ACC112 (cell line): ENCODE measurements around the gene OLIG1.

ENCODE experiments used
- H2AFZ ChIP-seq: fragments of 200-600 bp; sonication (generic); one replicate; pipeline ENCODE4 v1.6.0; 2017; ENCODE audit warnings: antibody characterized with exemption, low read length; ENCODE audit not compliant: unreplicated experiment
- H3K27ac ChIP-seq: fragments of 200-600 bp; sonication (generic); 2 replicates; pipeline ENCODE4 v1.5.1; 2014; ENCODE audit warnings: low read depth, mild to moderate bottlenecking, antibody characterized with exemption, low read length, moderate library complexity
- H3K27me3 ChIP-seq: fragments of 200-600 bp; sonication (generic); 2 replicates; pipeline ENCODE4 v1.6.1; 2014; ENCODE audit warnings: mild to moderate bottlenecking, antibody characterized with exemption, low read length, moderate library complexity, mixed read lengths; ENCODE audit not compliant: insufficient read depth
- H3K36me3 ChIP-seq: fragments of 200-600 bp; sonication (generic); 2 replicates; pipeline ENCODE4 v1.6.1; 2016; ENCODE audit warnings: mild to moderate bottlenecking, antibody characterized with exemption, low read length, moderate library complexity, mixed read lengths; ENCODE audit not compliant: insufficient read depth
- H3K4me1 ChIP-seq: fragments of 200-600 bp; sonication (generic); one replicate; pipeline ENCODE4 v1.6.1; 2016; ENCODE audit warnings: low read length, mixed read lengths; ENCODE audit not compliant: insufficient read depth, unreplicated experiment, control insufficient read depth
- H3K4me3 ChIP-seq: fragments of 200-600 bp; sonication (generic); 2 replicates; pipeline ENCODE4 v1.5.1; 2014; ENCODE audit warnings: mild to moderate bottlenecking, low read depth, low read length
- H3K79me2 ChIP-seq: fragments of 200-600 bp; sonication (generic); one replicate; pipeline ENCODE4 v1.6.0; 2016; ENCODE audit warnings: low read length; ENCODE audit not compliant: control insufficient read depth, unreplicated experiment, insufficient read depth

The OLIG1 gene, protein sequence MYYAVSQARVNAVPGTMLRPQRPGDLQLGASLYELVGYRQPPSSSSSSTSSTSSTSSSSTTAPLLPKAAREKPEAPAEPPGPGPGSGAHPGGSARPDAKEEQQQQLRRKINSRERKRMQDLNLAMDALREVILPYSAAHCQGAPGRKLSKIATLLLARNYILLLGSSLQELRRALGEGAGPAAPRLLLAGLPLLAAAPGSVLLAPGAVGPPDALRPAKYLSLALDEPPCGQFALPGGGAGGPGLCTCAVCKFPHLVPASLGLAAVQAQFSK

DNA sequence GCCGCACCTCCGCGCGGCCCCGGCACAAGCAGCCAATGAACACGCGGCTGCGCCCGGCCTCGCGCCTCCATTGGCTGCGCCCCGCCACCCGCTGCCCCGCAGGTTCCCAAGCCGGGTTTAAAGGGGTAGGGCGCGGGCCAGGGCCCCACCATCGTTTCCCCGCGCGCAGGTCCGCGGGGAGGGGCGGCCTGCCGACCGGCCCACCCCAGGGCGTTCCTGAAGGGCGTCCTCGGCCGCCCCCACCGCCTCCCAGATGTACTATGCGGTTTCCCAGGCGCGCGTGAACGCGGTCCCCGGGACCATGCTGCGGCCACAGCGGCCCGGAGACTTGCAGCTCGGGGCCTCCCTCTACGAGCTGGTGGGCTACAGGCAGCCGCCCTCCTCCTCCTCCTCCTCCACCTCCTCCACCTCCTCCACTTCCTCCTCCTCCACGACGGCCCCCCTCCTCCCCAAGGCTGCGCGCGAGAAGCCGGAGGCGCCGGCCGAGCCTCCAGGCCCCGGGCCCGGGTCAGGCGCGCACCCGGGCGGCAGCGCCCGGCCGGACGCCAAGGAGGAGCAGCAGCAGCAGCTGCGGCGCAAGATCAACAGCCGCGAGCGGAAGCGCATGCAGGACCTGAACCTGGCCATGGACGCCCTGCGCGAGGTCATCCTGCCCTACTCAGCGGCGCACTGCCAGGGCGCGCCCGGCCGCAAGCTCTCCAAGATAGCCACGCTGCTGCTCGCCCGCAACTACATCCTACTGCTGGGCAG lies at the start of gene OLIG1:
Gene OLIG1 (plus strand): TSS at position 148 of the 750 bp plus-strand sequence. CDS start 106 bp downstream, at position 254.
- Histone ChIP-seq H3K4me3 (no peak within 1 kb of the TSS), H3K36me3 (no peaks in the 10 kb centered on the region), H3K4me1 (no peaks in the 10 kb centered on the region), H3K27me3 (peaks cover 99% of the 10 kb centered on the region), H2AFZ (no peak within 1 kb of the TSS), H3K27ac (no peak within 1 kb of the TSS), H3K79me2 (no peaks in the 10 kb centered on the region)

DNA sequence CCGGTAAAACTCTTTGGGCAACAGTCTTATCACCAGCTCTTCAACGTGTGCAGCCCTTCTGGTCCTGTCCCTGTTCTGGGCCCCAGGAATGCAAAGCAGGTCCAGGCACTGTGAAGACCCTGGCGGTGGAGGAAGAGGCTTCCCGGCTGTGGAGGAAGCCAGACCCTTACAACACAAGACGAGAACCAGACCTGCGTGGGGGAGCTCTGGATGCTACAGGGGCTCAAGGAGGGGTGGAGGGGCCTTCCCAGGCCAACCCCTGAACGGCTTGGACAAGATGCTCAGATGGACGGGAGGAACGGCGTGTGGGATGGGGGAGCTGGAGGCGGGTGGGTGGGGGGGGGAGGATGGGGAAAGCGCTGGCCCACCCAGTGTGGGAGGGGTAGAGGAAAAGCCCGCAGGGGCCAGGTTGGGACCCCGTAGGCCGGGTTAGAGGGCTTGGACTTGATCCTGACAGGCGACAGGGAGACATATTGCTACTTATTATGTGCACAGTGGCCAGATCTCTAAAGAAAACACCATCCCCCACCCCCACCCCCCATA lies 49.3 kb upstream of the OLIG1 start:
- Histone ChIP-seq H3K36me3 (no peaks in the 10 kb centered on the region), H2AFZ (no peak overlapping the region), H3K27ac (no peak overlapping the region), H3K79me2 (no peaks in the 10 kb centered on the region), H3K4me3 (no peak overlapping the region), H3K4me1 (no peaks in the 10 kb centered on the region), H3K27me3 (peaks cover 99% of the 10 kb centered on the region)

DNA sequence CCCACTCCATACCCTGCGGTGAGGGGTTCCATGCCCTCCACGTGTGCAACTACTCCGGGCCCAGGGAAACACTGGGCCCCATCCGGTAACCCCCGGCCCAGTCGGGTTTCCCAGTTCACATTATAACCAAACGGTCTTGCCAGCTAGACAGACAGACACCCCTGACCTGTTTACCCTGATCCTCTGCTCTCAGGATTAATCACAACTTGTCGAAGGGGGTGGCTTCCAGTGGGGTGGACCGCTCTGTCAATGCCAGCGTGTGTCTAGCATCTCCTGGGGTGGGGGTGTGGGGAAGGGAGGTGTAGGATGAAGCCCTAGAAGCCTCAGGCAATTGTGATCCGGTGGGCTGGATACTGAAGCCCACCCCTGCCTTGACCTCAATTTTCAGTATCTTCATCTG lies 48.8 kb upstream of the OLIG1 start:
- Histone ChIP-seq H3K4me1 (no peaks in the 10 kb centered on the region), H3K27me3 (peaks cover 99% of the 10 kb centered on the region), H3K79me2 (no peaks in the 10 kb centered on the region), H3K36me3 (no peaks in the 10 kb centered on the region), H3K4me3 (no peak overlapping the region), H3K27ac (no peak overlapping the region), H2AFZ (no peak overlapping the region)

DNA sequence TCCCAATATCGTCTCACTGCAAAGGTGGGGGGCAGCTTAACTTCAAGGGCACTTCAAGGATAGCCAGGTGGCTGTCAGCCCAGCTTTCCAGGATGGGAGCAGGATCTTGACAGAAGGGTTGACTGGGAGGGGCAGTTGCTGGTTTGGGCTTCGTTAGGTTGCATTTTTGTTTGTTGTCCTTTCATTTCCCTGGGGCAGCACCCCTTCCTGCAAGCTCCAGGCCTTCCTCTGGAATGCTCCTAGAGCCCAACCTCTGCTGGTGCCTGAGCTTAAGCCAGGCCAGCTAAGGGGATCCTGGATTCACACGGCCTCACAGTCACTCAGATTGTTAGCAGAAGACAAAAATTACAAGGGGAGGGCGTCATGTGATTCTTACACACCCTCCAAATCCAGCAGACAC lies 48.3 kb upstream of the OLIG1 start:
- no peaks in the 10 kb centered on the region for H3K36me3 ChIP-seq
- H2AFZ ChIP-seq: no peak overlapping the region
- no peaks in the 10 kb centered on the region for H3K79me2 ChIP-seq
- peaks cover 99% of the 10 kb centered on the region for H3K27me3 ChIP-seq
- no peaks in the 10 kb centered on the region for H3K4me1 ChIP-seq
- no peak overlapping the region for H3K4me3 ChIP-seq
- no peak overlapping the region for H3K27ac ChIP-seq

DNA sequence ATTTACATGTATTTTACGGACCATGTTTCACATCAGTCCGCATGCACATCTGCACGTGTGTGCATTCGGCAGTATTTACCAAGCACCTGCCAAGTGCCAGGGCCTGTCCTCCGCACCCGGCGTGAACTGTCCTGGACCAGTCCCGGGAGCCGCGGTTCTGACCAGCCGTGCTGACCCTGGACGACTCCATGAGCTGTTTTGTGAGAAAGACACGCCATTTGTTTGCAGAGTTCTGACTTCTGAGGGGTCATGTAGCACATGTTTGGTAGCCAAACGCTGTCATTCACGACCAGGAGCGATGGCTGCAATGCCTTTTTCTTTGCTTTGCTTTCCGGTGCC lies 47.5 kb upstream of the OLIG1 start:
- no peaks in the 10 kb centered on the region for H3K4me1 ChIP-seq
- 0 out of 2 replicates have a peak overlapping the region, but pooled peaks have one; percentile 18 for H3K4me3 ChIP-seq
- H3K27ac ChIP-seq: no peak overlapping the region
- H3K79me2 ChIP-seq: no peaks in the 10 kb centered on the region
- H3K36me3 ChIP-seq: no peaks in the 10 kb centered on the region
- H2AFZ ChIP-seq: no peak overlapping the region
- H3K27me3 ChIP-seq: peaks cover 99% of the 10 kb centered on the region

DNA sequence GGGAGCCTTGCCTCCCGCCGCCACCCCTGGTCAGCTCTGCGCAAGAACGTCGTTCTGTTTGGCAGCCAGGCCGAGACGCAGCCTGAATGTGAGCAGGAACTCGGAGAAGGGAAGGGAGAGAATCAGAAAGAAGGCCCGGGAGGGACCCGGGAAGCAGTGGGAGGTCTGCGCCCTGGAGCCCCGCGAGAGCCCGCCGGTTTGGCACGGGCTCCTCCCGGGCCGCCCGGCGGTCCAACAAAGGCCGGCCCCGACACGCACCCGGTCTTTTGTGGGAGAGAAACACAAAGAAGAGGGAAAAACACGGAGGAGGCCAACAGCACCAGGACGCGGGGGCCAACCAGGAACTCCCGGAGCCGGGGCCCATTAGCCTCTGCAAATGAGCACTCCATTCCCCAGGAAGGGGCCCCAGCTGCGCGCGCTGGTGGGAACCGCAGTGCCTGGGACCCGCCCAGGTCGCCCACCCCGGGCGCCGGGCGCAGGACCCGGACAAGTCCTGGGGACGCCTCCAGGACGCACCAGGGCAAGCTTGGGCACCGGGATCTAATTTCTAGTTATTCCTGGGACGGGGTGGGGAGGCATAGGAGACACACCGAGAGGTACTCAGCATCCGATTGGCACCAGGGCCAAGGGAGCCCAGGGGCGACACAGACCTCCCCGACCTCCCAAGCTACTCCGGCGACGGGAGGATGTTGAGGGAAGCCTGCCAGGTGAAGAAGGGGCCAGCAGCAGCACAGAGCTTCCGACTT lies 46.9 kb upstream of the OLIG1 start:
- peaks cover 99% of the 10 kb centered on the region for H3K27me3 ChIP-seq
- no peak overlapping the region for H3K27ac ChIP-seq
- H3K4me3 ChIP-seq: 0 out of 2 replicates have a peak overlapping the region, but pooled peaks have one; percentile 18
- H2AFZ ChIP-seq: no peak overlapping the region
- no peaks in the 10 kb centered on the region for H3K4me1 ChIP-seq
- no peaks in the 10 kb centered on the region for H3K79me2 ChIP-seq
- no peaks in the 10 kb centered on the region for H3K36me3 ChIP-seq

DNA sequence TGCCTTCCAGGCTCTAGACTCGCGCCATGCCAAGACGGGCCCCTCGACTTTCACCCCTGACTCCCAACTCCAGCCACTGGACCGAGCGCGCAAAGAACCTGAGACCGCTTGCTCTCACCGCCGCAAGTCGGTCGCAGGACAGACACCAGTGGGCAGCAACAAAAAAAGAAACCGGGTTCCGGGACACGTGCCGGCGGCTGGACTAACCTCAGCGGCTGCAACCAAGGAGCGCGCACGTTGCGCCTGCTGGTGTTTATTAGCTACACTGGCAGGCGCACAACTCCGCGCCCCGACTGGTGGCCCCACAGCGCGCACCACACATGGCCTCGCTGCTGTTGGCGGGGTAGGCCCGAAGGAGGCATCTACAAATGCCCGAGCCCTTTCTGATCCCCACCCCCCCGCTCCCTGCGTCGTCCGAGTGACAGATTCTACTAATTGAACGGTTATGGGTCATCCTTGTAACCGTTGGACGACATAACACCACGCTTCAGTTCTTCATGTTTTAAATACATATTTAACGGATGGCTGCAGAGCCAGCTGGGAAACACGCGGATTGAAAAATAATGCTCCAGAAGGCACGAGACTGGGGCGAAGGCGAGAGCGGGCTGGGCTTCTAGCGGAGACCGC lies 46.3 kb upstream of the OLIG1 start:
- H3K4me3 ChIP-seq: no peak overlapping the region
- peaks cover 99% of the 10 kb centered on the region for H3K27me3 ChIP-seq

DNA sequence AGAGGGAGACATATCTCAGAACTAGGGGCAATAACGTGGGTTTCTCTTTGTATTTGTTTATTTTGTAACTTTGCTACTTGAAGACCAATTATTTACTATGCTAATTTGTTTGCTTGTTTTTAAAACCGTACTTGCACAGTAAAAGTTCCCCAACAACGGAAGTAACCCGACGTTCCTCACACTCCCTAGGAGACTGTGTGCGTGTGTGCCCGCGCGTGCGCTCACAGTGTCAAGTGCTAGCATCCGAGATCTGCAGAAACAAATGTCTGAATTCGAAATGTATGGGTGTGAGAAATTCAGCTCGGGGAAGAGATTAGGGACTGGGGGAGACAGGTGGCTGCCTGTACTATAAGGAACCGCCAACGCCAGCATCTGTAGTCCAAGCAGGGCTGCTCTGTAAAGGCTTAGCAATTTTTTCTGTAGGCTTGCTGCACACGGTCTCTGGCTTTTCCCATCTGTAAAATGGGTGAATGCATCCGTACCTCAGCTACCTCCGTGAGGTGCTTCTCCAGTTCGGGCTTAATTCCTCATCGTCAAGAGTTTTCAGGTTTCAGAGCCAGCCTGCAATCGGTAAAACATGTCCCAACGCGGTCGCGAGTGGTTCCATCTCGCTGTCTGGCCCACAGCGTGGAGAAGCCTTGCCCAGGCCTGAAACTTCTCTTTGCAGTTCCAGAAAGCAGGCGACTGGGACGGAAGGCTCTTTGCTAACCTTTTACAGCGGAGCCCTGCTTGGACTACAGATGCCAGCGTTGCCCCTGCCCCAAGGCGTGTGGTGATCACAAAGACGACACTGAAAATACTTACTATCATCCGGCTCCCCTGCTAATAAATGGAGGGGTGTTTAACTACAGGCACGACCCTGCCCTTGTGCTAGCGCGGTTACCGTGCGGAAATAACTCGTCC lies 45.5 kb upstream of the OLIG1 start:
- no peaks in the 10 kb centered on the region for H3K36me3 ChIP-seq
- H2AFZ ChIP-seq: no peak overlapping the region
- H3K27me3 ChIP-seq: peaks cover 99% of the 10 kb centered on the region
- no peak overlapping the region for H3K4me3 ChIP-seq
- H3K27ac ChIP-seq: no peak overlapping the region
- H3K4me1 ChIP-seq: no peaks in the 10 kb centered on the region
- H3K79me2 ChIP-seq: no peaks in the 10 kb centered on the region

More for the DNA sequence above, 46.3 kb upstream of the OLIG1 start:
- H3K27ac ChIP-seq: no peak overlapping the region
- H3K79me2 ChIP-seq: no peaks in the 10 kb centered on the region
- no peak overlapping the region for H2AFZ ChIP-seq
- no peaks in the 10 kb centered on the region for H3K4me1 ChIP-seq
- H3K36me3 ChIP-seq: no peaks in the 10 kb centered on the region

DNA sequence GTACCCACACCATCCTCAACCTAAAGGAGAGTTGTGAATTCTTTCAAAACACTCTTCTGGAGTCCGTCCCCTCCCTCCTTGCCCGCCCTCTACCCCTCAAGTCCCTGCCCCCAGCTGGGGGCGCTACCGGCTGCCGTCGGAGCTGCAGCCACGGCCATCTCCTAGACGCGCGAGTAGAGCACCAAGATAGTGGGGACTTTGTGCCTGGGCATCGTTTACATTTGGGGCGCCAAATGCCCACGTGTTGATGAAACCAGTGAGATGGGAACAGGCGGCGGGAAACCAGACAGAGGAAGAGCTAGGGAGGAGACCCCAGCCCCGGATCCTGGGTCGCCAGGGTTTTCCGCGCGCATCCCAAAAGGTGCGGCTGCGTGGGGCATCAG lies 44.8 kb upstream of the OLIG1 start:
- Histone ChIP-seq H3K4me1 (no peaks in the 10 kb centered on the region), H3K27ac (no peak overlapping the region), H3K36me3 (no peaks in the 10 kb centered on the region), H3K27me3 (peaks cover 99% of the 10 kb centered on the region), H3K79me2 (no peaks in the 10 kb centered on the region), H2AFZ (no peak overlapping the region), H3K4me3 (no peak overlapping the region)
